K562 (cell line): Measurements from ENCODE around the gene GVQW3. TPM values are rescaled to one million over a fixed set of nuclear protein-coding genes. Genes with fewer than 3 reads are reported as not detected.
A peak's percentile ranks its signal among the peaks of the same experiment; 100 is the strongest.

ENCODE experiments used
- ATAC-seq: fragments of 200-7000 bp; cut with Tn5 transposase; 3 replicates; pipeline ENCODE4 v1.9.1; 2020; ENCODE audit warnings: moderate library complexity
- Bru-seq: library from RNA; stranded (reverse); fragments of 400-500 nt; gene quantifications from one replicate; lab custom pipeline; 2021; lab: Mats Ljungman, UMichigan
- BruChase-seq, 2 experiments: library from RNA; stranded (reverse); fragments of 400-500 nt; gene quantifications; one replicate each; lab custom pipeline; 2021; lab: Mats Ljungman, UMichigan
- BruUV-seq: library from RNA; stranded (reverse); fragments of 400-500 nt; replicated peaks from 2 replicates; lab custom pipeline; 2021; lab: Mats Ljungman, UMichigan
- CTCF ChIA-PET: fragments of 300-600 bp; formaldehyde crosslinking; extraction: SDS; loops from one replicate; lab custom pipeline; 2021; ENCODE audit warnings: low intra/inter-chr PET ratio; lab: Yijun Ruan, JAX
- POLR2A ChIA-PET: fragments of 300-600, 350-650 bp; sonication (Branson Sonifier 250); formaldehyde crosslinking; extraction: SDS; loops from one replicate; lab custom pipeline; 2021; ENCODE audit warnings: antibody characterized with exemption, inconsistent platforms; lab: Yijun Ruan, JAX
- DNase-seq, 4 experiments: peaks; one replicate each; pipeline versions ENCODE4 v3.0.0 to v3.0.0-alpha.2; 2011 to 2018; ENCODE audit warnings: low spot score in 3 of 4, mixed read lengths in 3 of 4; ENCODE audit errors: extremely low read depth in 1 of 4
- FAIRE-seq: peaks from 2 replicates; lab custom pipeline; 2011; peaks lifted over from hg19 to GRCh38; lab: Jason Lieb, UNC
- H2AFZ ChIP-seq: 2 replicates; pipeline ENCODE4 v1.6.0; 2011; ENCODE audit warnings: low read depth, low read length, control low read depth, inconsistent platforms
- H3K27ac ChIP-seq: fragments of 200-600 bp; 3 replicates; pipeline ENCODE4 v1.8.0; 2011; ENCODE audit warnings: low read depth, mild to moderate bottlenecking, control low read depth, inconsistent platforms, low read length, moderate library complexity, mixed read lengths; ENCODE audit errors: extremely low read depth
- H3K27me3 ChIP-seq, 2 experiments: fragments of 300-600 bp in 1 of 2; 2 replicates in 1 of 2; 3 replicates in 1 of 2; pipeline versions ENCODE4 v1.6.0 to v1.8.0; 2011; ENCODE audit warnings: inconsistent platforms in 2 of 2, low read length in 2 of 2, mild to moderate bottlenecking in 1 of 2, mixed read lengths in 1 of 2, moderate library complexity in 1 of 2; ENCODE audit not compliant: control insufficient read depth in 2 of 2, insufficient read depth in 2 of 2
- H3K36me3 ChIP-seq: fragments of 300-600 bp; 3 replicates; pipeline ENCODE4 v1.8.0; 2011; ENCODE audit warnings: mild to moderate bottlenecking, low read length, inconsistent platforms; ENCODE audit not compliant: control insufficient read depth, insufficient read depth
- H3K4me1 ChIP-seq, 2 experiments: fragments of 200-600 bp in 1 of 2; replicated peaks in 1 of 2; 2 replicates in 1 of 2; 3 replicates in 1 of 2; pipeline versions ENCODE4 v1.5.1 to v1.8.0; 2011; ENCODE audit warnings: inconsistent platforms in 2 of 2, low read length in 2 of 2, mild to moderate bottlenecking in 1 of 2, mixed read lengths in 1 of 2, moderate library complexity in 1 of 2; ENCODE audit not compliant: control insufficient read depth in 2 of 2, insufficient read depth in 2 of 2
- H3K4me2 ChIP-seq: 2 replicates; pipeline ENCODE4 v1.6.1; 2011; ENCODE audit warnings: low read length, control low read depth, inconsistent platforms, mixed read lengths; ENCODE audit not compliant: insufficient read depth
- H3K4me3 ChIP-seq: fragments of 200-600 bp; sonication (generic), shearing (Covaris generic); 2 replicates; pipeline ENCODE4 v1.5.1; 2016; ENCODE audit warnings: control low read depth, inconsistent platforms
- H3K79me2 ChIP-seq: fragments of 200-600 bp; 3 replicates; pipeline ENCODE4 v1.8.0; 2011; ENCODE audit warnings: low read length, inconsistent platforms; ENCODE audit not compliant: control insufficient read depth, insufficient read depth
- H3K9ac ChIP-seq, 2 experiments: 2 replicates each; pipeline versions ENCODE4 v1.6.0 to v1.6.1; 2011; ENCODE audit warnings: low read depth in 2 of 2, low read length in 2 of 2, control low read depth in 1 of 2, inconsistent platforms in 1 of 2, mild to moderate bottlenecking in 1 of 2, mixed read lengths in 1 of 2; ENCODE audit not compliant: insufficient read depth in 1 of 2
- H3K9me1 ChIP-seq: one replicate; pipeline ENCODE4 v1.6.0; 2011; ENCODE audit warnings: inconsistent platforms, mild to moderate bottlenecking, low read length, moderate library complexity; ENCODE audit not compliant: control insufficient read depth, insufficient read depth
- H3K9me3 ChIP-seq: replicated peaks from 2 replicates; pipeline ENCODE4 v1.5.1; 2011; ENCODE audit warnings: low read depth, low read length, inconsistent platforms; ENCODE audit not compliant: control insufficient read depth, insufficient read depth
- H4K20me1 ChIP-seq: replicated peaks from 2 replicates; pipeline ENCODE4 v1.6.1; 2011; ENCODE audit warnings: low read length, inconsistent platforms, mixed read lengths; ENCODE audit not compliant: control insufficient read depth, insufficient read depth
- CGGBP1 ChIP-seq: fragments of 250-450 bp; sonication (Bioruptor Pico); IDR thresholded peaks from 2 replicates; pipeline ENCODE4 v1.9.0; 2021; ENCODE audit warnings: mild to moderate bottlenecking
- ERF ChIP-seq: fragments of 450-650 bp; formaldehyde crosslinking; IDR thresholded peaks from 2 replicates; pipeline ENCODE4 v1.4.0; 2020; ENCODE audit warnings: mild to moderate bottlenecking, mixed read lengths
- FOXK1 ChIP-seq: sonication (generic); formaldehyde crosslinking; IDR thresholded peaks from 2 replicates; pipeline ENCODE4 v1.8.0; 2022; ENCODE audit warnings: missing genetic modification reagents, mild to moderate bottlenecking, borderline replicate concordance
- GTF2A2 ChIP-seq: IDR thresholded peaks from 2 replicates; pipeline ENCODE4 v1.6.1; 2016; ENCODE audit warnings: mild to moderate bottlenecking, missing genetic modification characterization, missing compliant biosample characterization
- HDAC6 ChIP-seq: IDR thresholded peaks from 2 replicates; pipeline ENCODE4 v1.6.1; 2012; ENCODE audit warnings: low read depth, mild to moderate bottlenecking, control low read depth, inconsistent platforms, low read length, moderate library complexity
- HEY1 ChIP-seq: fragments of 250-450 bp; sonication (Bioruptor Pico); IDR thresholded peaks from 2 replicates; pipeline ENCODE4 v1.5.0; 2020; ENCODE audit warnings: mild to moderate bottlenecking, moderate library complexity, borderline replicate concordance
- NKRF ChIP-seq: fragments of 450-650 bp; IDR thresholded peaks from 2 replicates; pipeline ENCODE4 v1.6.1; 2016; ENCODE audit warnings: borderline replicate concordance
- PPARD ChIP-seq: fragments of 250-450 bp; sonication (Bioruptor Pico); IDR thresholded peaks from 2 replicates; pipeline ENCODE4 v1.8.0; 2022; ENCODE audit warnings: inconsistent platforms, mild to moderate bottlenecking, moderate library complexity
- RB1 ChIP-seq: fragments of 450-650 bp; IDR thresholded peaks from 2 replicates; pipeline ENCODE4 v1.6.1; 2017; ENCODE audit warnings: low read depth, mild to moderate bottlenecking
- RBM39 ChIP-seq: fragments of 200-400 bp; formaldehyde crosslinking; optimal IDR thresholded peaks from 2 replicates; pipeline ENCODE3; 2018; ENCODE audit warnings: low read depth, low read length
- SREBF2 ChIP-seq: sonication (generic); formaldehyde crosslinking; IDR thresholded peaks from 2 replicates; pipeline ENCODE4 v1.4.0; 2020; ENCODE audit warnings: mild to moderate bottlenecking, missing genetic modification reagents
- WHSC1 ChIP-seq: IDR thresholded peaks from one replicate; pipeline ENCODE4 v1.6.1; 2012; ENCODE audit warnings: low read length, control low read depth, inconsistent platforms
- ZBED1 ChIP-seq: IDR thresholded peaks from 2 replicates; pipeline ENCODE4 v1.6.1; 2014
- ZNF212 ChIP-seq: fragments of 450-650 bp; formaldehyde crosslinking; IDR thresholded peaks from 2 replicates; pipeline ENCODE4 v1.4.0; 2020; ENCODE audit warnings: mild to moderate bottlenecking
- ZNF274 ChIP-seq: IDR thresholded peaks from 2 replicates; pipeline ENCODE4 v1.6.1; 2011; ENCODE audit warnings: low read depth, mild to moderate bottlenecking, low read length, moderate library complexity, borderline replicate concordance
- ZNF354B ChIP-seq: fragments of 250-450 bp; sonication (Bioruptor Pico); IDR thresholded peaks from 2 replicates; pipeline ENCODE4 v1.4.0; 2020
- ZSCAN29 ChIP-seq: fragments of 450-650 bp; IDR thresholded peaks from 2 replicates; pipeline ENCODE4 v1.6.1; 2017
- WGBS: fragments of 100-300 bp; shearing (Covaris generic); methylation state at CpG from one replicate; pipeline ENCODE4 v1.1.6; 2016; ENCODE audit warnings: low coverage, mixed read lengths; ENCODE audit not compliant: insufficient coverage; ENCODE audit errors: missing lambda C conversion rate; 5-methylcytosine and 5-hydroxymethylcytosine counted together
- in situ Hi-C: fragments of 300-500 bp; cut with MboI; formaldehyde crosslinking; loops from 4 replicates; pipeline ENCODE4 v1.15.0; 2018; ENCODE audit warnings: inconsistent platforms, mixed read lengths
- intact Hi-C: fragments of 100-400 bp; cut with micrococcal nuclease; formaldehyde crosslinking; loops from 2 replicates; pipeline ENCODE4 v1.14.2; 2022
- long read RNA-seq, 3 experiments: library from polyadenylated mRNA in 2 of 3; library from RNA in 1 of 3; unstranded in 2 of 3; stranded (forward) in 1 of 3; transcript quantifications; one replicate each; pipeline ENCODE4 v2.0.0, GENCODE V29; 2019 to 2022
- polyA minus RNA-seq, 3 experiments: library from RNA; depleted of rRNA, polyadenylated mRNA; stranded (reverse); fragments of >200 nt; gene quantifications; 2 replicates each; pipeline ENCODE4 v1.2.3, GENCODE V29; 2011
- polyA plus RNA-seq, 8 experiments: library from polyadenylated mRNA; depleted of rRNA in 4 of 8; stranded (reverse) in 5 of 8; unstranded in 3 of 8; fragments of >200 nt; fragmentation: Nextera tagmentation in 2 of 8; fragmentation: Illumina TruSeq in 1 of 8; extraction: Ambion mirVana in 2 of 8; extraction: Trizol in 1 of 8; gene quantifications; 2 replicates each; pipeline versions ENCODE4 v1.2.1 to v1.2.3, GENCODE V29; 2011 to 2014; ENCODE audit warnings: inconsistent platforms in 1 of 8, missing spikeins in 1 of 8
- total RNA-seq, 7 experiments: library from RNA; depleted of rRNA in 6 of 7; stranded (reverse); fragments of >200 nt in 6 of 7; fragmentation: Illumina TruSeq in 2 of 7; extraction: Trizol in 2 of 7; gene quantifications; 2 replicates each; pipeline versions ENCODE4 v1.2.1 to v1.2.3, GENCODE V29; 2011 to 2021; ENCODE audit warnings: low replicate concordance in 1 of 7

Gene GVQW3
- total RNA-seq (2011; cell fraction: chromatin; rRNA removed; ENCODE audit: low replicate concordance): 13.5 and 15.1 TPM in 2 replicates
- 11.0 and 11.1 TPM in 2 replicates for total RNA-seq (2011; cell fraction: nucleolus; rRNA removed)
- 12.1 and 14.4 TPM in 2 replicates for total RNA-seq (2011; cell fraction: nucleoplasm; rRNA removed)
- total RNA-seq (2014; rRNA removed) (1.6 and 1.8 TPM in 2 replicates), total RNA-seq (2014; rRNA removed; fragmentation: Illumina TruSeq; extraction: Trizol) (2.1 and 2.6 TPM in 2 replicates), total RNA-seq (2015; rRNA removed; fragmentation: Illumina TruSeq; extraction: Trizol) (2.6 and 3.3 TPM in 2 replicates), total RNA-seq (2021) (1.8 and 1.9 TPM in 2 replicates), polyA plus RNA-seq (2011; rRNA removed) (5.7 and 7.3 TPM in 2 replicates), polyA plus RNA-seq (2014; fragmentation: Illumina TruSeq; extraction: Trizol) (2.1 and 2.2 TPM in 2 replicates), polyA plus RNA-seq (2014; fragmentation: Nextera tagmentation; extraction: Ambion mirVana) (1 to 10 TPM in 1 of 2 experiments, under 1 TPM in 1; 0.66 to 1.0 TPM), polyA plus RNA-seq (2014; rRNA removed) (3.0 and 3.4 TPM in 2 replicates), polyA minus RNA-seq (2011; rRNA and poly(A)+ RNA removed) (8.6 and 8.8 TPM in 2 replicates), Bru-seq, nascent RNA (percentile 48 among the genes with signal in this experiment), BruChase-seq, experiment 1, labeled RNA remaining after a 2-hour chase (percentile 43 among the genes with signal in this experiment), BruChase-seq, experiment 2, labeled RNA remaining after a 6-hour chase (percentile 46 among the genes with signal in this experiment)
- polyA plus RNA-seq (2011; cell fraction: cytosol; rRNA removed): 3.2 and 7.5 TPM in 2 replicates
- polyA plus RNA-seq (2011; cell fraction: nucleus; rRNA removed): 11.6 and 12.1 TPM in 2 replicates
- 1.1 and 3.1 TPM in 2 replicates for polyA plus RNA-seq (2012)
- polyA minus RNA-seq (2011; cell fraction: cytosol; rRNA and poly(A)+ RNA removed): 1.7 and 3.0 TPM in 2 replicates
- polyA minus RNA-seq (2011; cell fraction: nucleus; rRNA and poly(A)+ RNA removed): 8.5 and 13.7 TPM in 2 replicates
- long read RNA-seq, experiment 1: 0 reads
- long read RNA-seq, experiment 2: 0 reads
- long read RNA-seq, experiment 3, partial matches to known transcripts: 0 of 1 reads
- long read RNA-seq, experiment 3, other reads (novel, unspliced or antisense): 0 of 1 reads

GRCh38 chr11:76380977-76381719, at the start of gene GVQW3, which contains the start of gene THAP12:
Gene GVQW3, plus strand, starts transcription at chr11:76381323. Its CDS starts 506 bp downstream, at chr11:76381829.
Gene THAP12, minus strand, starts transcription at chr11:76381132. Its CDS starts 296 bp downstream, at chr11:76380836.
- under 1% methylated on average over 44 of the region's 69 CpGs for WGBS
- ATAC-seq: peak; percentile 97
- BruUV-seq: TSS peak; percentile 79
- Histone ChIP-seq H3K9me1 (no peaks in the 10 kb centered on the region), H4K20me1 (no peaks in the 10 kb centered on the region; the same call in 1 of the 2 replicates), H3K4me1 (peaks cover 5 to 11% of the 10 kb centered on the region in 2 experiments; a peak in 4 of 5 replicates), H3K9me3 (no peaks in the 10 kb centered on the region), H3K4me3 (peak within 1 kb of the TSS; percentile 92), H2AFZ (peak within 1 kb of the TSS; percentile 97), H3K79me2 (peaks cover 48% of the 10 kb centered on the region), H3K27ac (peak within 1 kb of the TSS; percentile 86), H3K36me3 (no peaks in the 10 kb centered on the region), H3K4me2 (peak within 1 kb of the TSS; percentile 98), H3K27me3 (no peaks in the 10 kb centered on the region), H3K9ac (peak within 1 kb of the TSS; percentile 82 to 91)
- FAIRE-seq: peak; percentile 86
- ChIA-PET CTCF (no interaction called here), POLR2A (interaction anchor here (1.1 to 2.3 kb wide), 2 partner anchors 9 to 16 kb away, joined by 5 to 8 read pairs; no protein-coding TSS in a partner anchor)
- intact Hi-C loops (loop anchor here (5.0 kb wide), 1 partner anchor 61 kb away; no protein-coding TSS in a partner anchor), in situ Hi-C loops (no loop called here)
- DNase-seq: peak; percentile 97 to 99 (median 98)
- TF ChIP-seq CGGBP1 (peak; percentile 8; the same call in 1 of the 2 replicates), WHSC1 (no peak), FOXK1 (CRISPR knock-in tag) (no peak), GTF2A2 (tag) (no peak), ZNF354B (CRISPR knock-in tag) (no peak), ZNF212 (CRISPR knock-in tag) (no peak), SREBF2 (CRISPR knock-in tag) (0 out of 2 replicates have a peak, but pooled peaks have one; percentile 40), HEY1 (no peak), NKRF (peak; percentile 80), RBM39 (no peak), ZSCAN29 (0 out of 2 replicates have a peak, but pooled peaks have one; percentile 14), ZNF274 (no peak), ZBED1 (no peak), HDAC6 (no peak), PPARD (CRISPR knock-in tag) (no peak), ERF (no peak), RB1 (peak; percentile 89)
